ENCODE measurements around the gene CYTH2. TPM values are rescaled to one million over a fixed set of nuclear protein-coding genes. Genes with fewer than 3 reads are reported as not detected.

CYTH2 gene
- total RNA-seq, 3 donors from 2014 or later, result 66.3 to 86.9 (median 69.3) TPM

GRCh38 chr19:48475369-48476068 is 6.3 kb downstream of the CYTH2 start:
- peaks cover 3% of the 10 kb centered on the region for H3K4me1 ChIP-seq (ENCODE audit: low read depth)
- TF ChIP-seq, protein P1, sequence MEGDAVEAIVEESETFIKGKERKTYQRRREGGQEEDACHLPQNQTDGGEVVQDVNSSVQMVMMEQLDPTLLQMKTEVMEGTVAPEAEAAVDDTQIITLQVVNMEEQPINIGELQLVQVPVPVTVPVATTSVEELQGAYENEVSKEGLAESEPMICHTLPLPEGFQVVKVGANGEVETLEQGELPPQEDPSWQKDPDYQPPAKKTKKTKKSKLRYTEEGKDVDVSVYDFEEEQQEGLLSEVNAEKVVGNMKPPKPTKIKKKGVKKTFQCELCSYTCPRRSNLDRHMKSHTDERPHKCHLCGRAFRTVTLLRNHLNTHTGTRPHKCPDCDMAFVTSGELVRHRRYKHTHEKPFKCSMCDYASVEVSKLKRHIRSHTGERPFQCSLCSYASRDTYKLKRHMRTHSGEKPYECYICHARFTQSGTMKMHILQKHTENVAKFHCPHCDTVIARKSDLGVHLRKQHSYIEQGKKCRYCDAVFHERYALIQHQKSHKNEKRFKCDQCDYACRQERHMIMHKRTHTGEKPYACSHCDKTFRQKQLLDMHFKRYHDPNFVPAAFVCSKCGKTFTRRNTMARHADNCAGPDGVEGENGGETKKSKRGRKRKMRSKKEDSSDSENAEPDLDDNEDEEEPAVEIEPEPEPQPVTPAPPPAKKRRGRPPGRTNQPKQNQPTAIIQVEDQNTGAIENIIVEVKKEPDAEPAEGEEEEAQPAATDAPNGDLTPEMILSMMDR (IDR thresholded peaks at IDR 0.05), result no peak
- intact Hi-C loops (cut with DNase I, micrococcal nuclease), result no loop called here
- peaks cover 10% of the 10 kb centered on the region for H3K36me3 ChIP-seq (ENCODE audit: low read depth)
- no peak for ATAC-seq
- no peaks in the 10 kb centered on the region for H3K9me3 ChIP-seq
- no peak for DNase-seq
- no peak overlapping the region for H3K4me3 ChIP-seq

DNA sequence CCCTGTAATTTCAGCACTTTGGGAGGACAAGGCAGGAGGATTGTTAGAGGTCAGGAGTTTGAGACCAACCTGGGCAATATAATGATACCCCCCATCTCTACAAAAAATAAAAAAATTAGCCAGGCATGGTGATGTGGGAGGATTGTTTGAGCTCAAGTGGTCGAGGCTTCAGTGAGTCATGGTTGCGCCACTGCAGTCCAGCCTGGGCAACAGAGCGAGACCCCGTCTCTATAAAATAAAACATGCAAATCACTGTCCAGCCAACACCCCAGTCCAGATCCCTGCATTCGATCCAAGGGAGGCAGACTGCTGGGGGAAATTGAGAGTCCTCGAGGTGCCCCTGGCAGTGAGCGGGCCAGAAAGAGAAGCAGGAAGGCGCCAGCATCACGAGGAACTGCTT is 7.0 kb downstream of the CYTH2 start:
- peaks cover 2% of the 10 kb centered on the region for H3K4me1 ChIP-seq (ENCODE audit: low read depth)

DNA sequence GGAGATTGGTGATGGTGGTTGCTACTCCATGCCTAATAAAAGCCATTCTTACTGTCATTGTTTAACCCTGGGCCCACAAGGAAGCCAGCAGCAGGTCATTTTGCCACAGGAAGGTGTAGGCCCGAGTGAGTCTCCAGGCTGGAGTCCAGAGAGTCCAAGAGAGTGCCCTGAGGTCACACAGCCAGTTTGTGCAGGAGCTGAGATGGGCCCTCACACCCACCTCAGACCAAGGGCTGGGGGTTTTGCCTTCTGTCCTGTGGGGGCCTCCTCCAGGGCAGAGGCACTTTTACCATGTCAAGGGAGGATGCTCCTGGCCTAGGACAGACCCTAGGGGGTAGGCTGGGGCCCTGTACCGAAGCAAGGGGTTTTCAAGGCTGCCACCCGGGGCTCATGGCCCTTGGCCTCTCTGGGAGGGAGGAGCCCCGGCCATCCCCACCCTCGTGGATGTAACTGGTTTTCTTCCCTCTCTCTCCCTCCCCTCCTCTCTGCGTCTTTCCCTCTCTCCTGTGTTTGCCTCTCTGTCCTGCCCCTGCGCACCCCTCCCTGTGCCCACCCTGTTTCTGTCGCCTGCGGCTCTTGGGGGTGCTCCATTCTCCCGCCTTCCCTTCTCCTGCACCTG is 8.0 kb downstream of the CYTH2 start:
- DNase-seq, result no peak
- H3K4me3 ChIP-seq, result no peak overlapping the region
- no peaks in the 10 kb centered on the region for H3K9me3 ChIP-seq
- no peak for ATAC-seq
- intact Hi-C loops (cut with DNase I, micrococcal nuclease), result no loop called here
- TF ChIP-seq, protein P1 (IDR thresholded peaks at IDR 0.05), result no peak
- H3K4me1 ChIP-seq (ENCODE audit: low read depth), result peaks cover 3% of the 10 kb centered on the region
- peaks cover 8% of the 10 kb centered on the region for H3K36me3 ChIP-seq (ENCODE audit: low read depth)

More for the DNA sequence above, 7.0 kb downstream of the CYTH2 start:
- TF ChIP-seq, protein P1 (IDR thresholded peaks at IDR 0.05), result no peak
- DNase-seq, result no peak
- intact Hi-C loops (cut with DNase I, micrococcal nuclease), result no loop called here
- ATAC-seq, result no peak
- Histone ChIP-seq H3K4me3 (no peak overlapping the region), H3K36me3 (ENCODE audit: low read depth) (peaks cover 10% of the 10 kb centered on the region), H3K9me3 (no peaks in the 10 kb centered on the region)

DNA sequence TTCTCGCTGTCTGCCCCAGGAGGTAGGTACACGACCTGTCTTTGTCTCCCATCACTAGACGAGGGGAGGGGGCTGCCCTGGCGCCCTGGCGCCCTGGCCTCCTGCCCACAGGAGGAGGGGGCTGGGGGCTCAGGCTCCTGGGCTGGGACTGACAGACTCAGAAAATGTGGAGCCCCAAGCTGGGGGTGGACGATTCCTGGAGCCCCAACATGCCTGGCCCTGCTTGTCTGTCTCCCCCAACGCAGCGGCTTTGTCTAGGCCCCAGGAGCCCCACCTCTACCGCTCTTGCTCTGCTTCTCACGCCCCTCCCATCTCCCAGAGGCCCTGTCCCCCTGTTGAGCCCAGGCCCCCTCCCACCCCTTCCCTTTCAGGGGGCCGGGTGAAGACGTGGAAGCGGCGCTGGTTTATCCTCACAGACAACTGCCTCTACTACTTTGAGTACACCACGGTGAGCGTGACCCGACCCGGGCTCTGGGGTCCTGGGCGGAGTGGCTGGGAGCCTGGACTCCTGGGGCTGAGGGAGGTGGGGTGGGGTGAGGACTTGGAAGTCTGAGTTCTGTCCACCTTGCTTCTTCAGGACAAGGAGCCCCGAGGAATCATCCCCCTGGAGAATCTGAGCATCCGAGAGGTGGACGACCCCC is 8.6 kb downstream of the CYTH2 start:
- Histone ChIP-seq H3K4me3 (no peak overlapping the region), H3K4me1 (ENCODE audit: low read depth) (peaks cover 3% of the 10 kb centered on the region), H3K36me3 (ENCODE audit: low read depth) (peaks cover 4% of the 10 kb centered on the region), H3K9me3 (no peaks in the 10 kb centered on the region)
- TF ChIP-seq, protein P1 (IDR thresholded peaks at IDR 0.05), result no peak
- intact Hi-C loops (cut with DNase I, micrococcal nuclease), result no loop called here
- DNase-seq, result no peak
- ATAC-seq, result no peak

- no peak for ATAC-seq
- intact Hi-C loops (cut with DNase I, micrococcal nuclease), result no loop called here
- no peak for DNase-seq
- no peaks in the 10 kb centered on the region for H3K9me3 ChIP-seq
- TF ChIP-seq, protein P1 (IDR thresholded peaks at IDR 0.05), result no peak
- H3K36me3 ChIP-seq (ENCODE audit: low read depth), result peaks cover 4% of the 10 kb centered on the region
- no peak overlapping the region for H3K4me3 ChIP-seq
- peaks cover 3% of the 10 kb centered on the region for H3K4me1 ChIP-seq (ENCODE audit: low read depth)
Observed at GRCh38 chr19:48478339-48479256, 9.4 kb downstream of the CYTH2 start.
